ENCODE measurements around the gene DEDD. TPM values are rescaled to one million over a fixed set of nuclear protein-coding genes. Genes with fewer than 3 reads are reported as not detected.

Gene DEDD
- total RNA-seq, 1 experiment from 2014 or later: 39.2 TPM

GRCh38 chr1:161114556-161114955 is 17.9 kb downstream of the DEDD start:
- H3K9me3 Mint-ChIP-seq: no peaks in the 10 kb centered on the region
- no peak overlapping the region; the same call in 1 of the 2 replicates for H3K27ac Mint-ChIP-seq
- ChIA-PET CTCF (interaction anchor here (0.6 kb wide), 1 partner anchor 29 kb away, joined by 3 read pairs; no protein-coding TSS in a partner anchor), POLR2A (no interaction called here)
- H3K36me3 Mint-ChIP-seq: peaks cover 3% of the 10 kb centered on the region; the same call in 1 of the 2 replicates
- TF ChIP-seq ESRRA (CRISPR knock-in tag; IDR thresholded peaks at IDR 0.05; ENCODE audit: borderline replicate concordance): no peak
- TF ChIP-seq ZBTB21 (CRISPR knock-in tag; IDR thresholded peaks at IDR 0.05; ENCODE audit: borderline replicate concordance): no peak
- TF ChIP-seq, protein P1, sequence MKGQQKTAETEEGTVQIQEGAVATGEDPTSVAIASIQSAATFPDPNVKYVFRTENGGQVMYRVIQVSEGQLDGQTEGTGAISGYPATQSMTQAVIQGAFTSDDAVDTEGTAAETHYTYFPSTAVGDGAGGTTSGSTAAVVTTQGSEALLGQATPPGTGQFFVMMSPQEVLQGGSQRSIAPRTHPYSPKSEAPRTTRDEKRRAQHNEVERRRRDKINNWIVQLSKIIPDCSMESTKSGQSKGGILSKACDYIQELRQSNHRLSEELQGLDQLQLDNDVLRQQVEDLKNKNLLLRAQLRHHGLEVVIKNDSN (CRISPR knock-in tag; IDR thresholded peaks at IDR 0.05): no peak
- no peak for TF ChIP-seq NFATC4 (CRISPR knock-in tag; IDR thresholded peaks at IDR 0.05)
- TF ChIP-seq, protein P2, sequence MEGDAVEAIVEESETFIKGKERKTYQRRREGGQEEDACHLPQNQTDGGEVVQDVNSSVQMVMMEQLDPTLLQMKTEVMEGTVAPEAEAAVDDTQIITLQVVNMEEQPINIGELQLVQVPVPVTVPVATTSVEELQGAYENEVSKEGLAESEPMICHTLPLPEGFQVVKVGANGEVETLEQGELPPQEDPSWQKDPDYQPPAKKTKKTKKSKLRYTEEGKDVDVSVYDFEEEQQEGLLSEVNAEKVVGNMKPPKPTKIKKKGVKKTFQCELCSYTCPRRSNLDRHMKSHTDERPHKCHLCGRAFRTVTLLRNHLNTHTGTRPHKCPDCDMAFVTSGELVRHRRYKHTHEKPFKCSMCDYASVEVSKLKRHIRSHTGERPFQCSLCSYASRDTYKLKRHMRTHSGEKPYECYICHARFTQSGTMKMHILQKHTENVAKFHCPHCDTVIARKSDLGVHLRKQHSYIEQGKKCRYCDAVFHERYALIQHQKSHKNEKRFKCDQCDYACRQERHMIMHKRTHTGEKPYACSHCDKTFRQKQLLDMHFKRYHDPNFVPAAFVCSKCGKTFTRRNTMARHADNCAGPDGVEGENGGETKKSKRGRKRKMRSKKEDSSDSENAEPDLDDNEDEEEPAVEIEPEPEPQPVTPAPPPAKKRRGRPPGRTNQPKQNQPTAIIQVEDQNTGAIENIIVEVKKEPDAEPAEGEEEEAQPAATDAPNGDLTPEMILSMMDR (IDR thresholded peaks at IDR 0.05): no peak
- no peak for TF ChIP-seq JAZF1 (CRISPR knock-in tag; IDR thresholded peaks at IDR 0.05)
- TF ChIP-seq KAT7 (CRISPR knock-in tag; IDR thresholded peaks at IDR 0.05; ENCODE audit: borderline replicate concordance): no peak
- DNase-seq (ENCODE audit: low spot score) (no peak), ATAC-seq (no peak)
- H3K4me1 Mint-ChIP-seq: peaks cover 24% of the 10 kb centered on the region
- no peak overlapping the region for H3K4me3 Mint-ChIP-seq
- H3K27me3 Mint-ChIP-seq (ENCODE audit: low read depth): no peaks in the 10 kb centered on the region

- peaks cover 3% of the 10 kb centered on the region; the same call in 1 of the 2 replicates for H3K36me3 Mint-ChIP-seq
- H3K27me3 Mint-ChIP-seq (ENCODE audit: low read depth): no peaks in the 10 kb centered on the region
- DNase-seq (ENCODE audit: low spot score): no peak
- H3K9me3 Mint-ChIP-seq: no peaks in the 10 kb centered on the region
- H3K27ac Mint-ChIP-seq: no peak overlapping the region
- no peak overlapping the region for H3K4me3 Mint-ChIP-seq
- POLR2A ChIA-PET: no interaction called here
- TF ChIP-seq FOXK1 (CRISPR knock-in tag; IDR thresholded peaks at IDR 0.05) (no peak), ZBTB21 (CRISPR knock-in tag; IDR thresholded peaks at IDR 0.05; ENCODE audit: borderline replicate concordance) (no peak), CREM (CRISPR knock-in tag; IDR thresholded peaks at IDR 0.05) (no peak), CREB1 (CRISPR knock-in tag; IDR thresholded peaks at IDR 0.05) (no peak), GABPB1 (CRISPR knock-in tag; IDR thresholded peaks at IDR 0.05) (no peak), TP53 (CRISPR knock-in tag; IDR thresholded peaks at IDR 0.05) (no peak)
- TF ChIP-seq, protein P1 (CRISPR knock-in tag; IDR thresholded peaks at IDR 0.05): no peak
- TF ChIP-seq, protein P3, sequence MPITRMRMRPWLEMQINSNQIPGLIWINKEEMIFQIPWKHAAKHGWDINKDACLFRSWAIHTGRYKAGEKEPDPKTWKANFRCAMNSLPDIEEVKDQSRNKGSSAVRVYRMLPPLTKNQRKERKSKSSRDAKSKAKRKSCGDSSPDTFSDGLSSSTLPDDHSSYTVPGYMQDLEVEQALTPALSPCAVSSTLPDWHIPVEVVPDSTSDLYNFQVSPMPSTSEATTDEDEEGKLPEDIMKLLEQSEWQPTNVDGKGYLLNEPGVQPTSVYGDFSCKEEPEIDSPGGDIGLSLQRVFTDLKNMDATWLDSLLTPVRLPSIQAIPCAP (CRISPR knock-in tag; IDR thresholded peaks at IDR 0.05): no peak
- CTCF ChIA-PET: interaction anchor here (0.6 kb wide), 1 partner anchor 29 kb away, joined by 3 read pairs; no protein-coding TSS in a partner anchor
- H3K4me1 Mint-ChIP-seq: peaks cover 18% of the 10 kb centered on the region
- no peak for ATAC-seq
Measured at GRCh38 chr1:161113915-161114314, 18.6 kb downstream of the DEDD start.

DNA sequence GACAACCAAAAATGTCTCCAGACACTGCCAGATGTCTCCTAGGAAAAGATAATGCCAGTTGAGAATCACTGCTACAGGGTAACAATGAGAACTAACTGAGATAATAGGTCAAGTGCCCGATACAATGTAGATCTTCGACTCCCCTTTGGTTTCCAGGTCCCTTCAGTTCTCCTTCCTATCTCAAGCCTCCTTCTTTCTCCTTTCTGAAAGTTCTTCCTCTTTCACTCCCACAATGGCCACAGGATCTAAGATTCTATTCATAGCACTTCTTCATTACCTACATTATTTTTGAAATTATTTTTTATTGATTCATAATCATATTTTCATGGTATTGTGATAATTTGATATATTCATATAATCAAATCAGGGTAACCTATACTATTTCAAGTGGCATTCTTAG is 20.9 kb downstream of the DEDD start:
- Mint-ChIP-seq H3K4me3 (no peak overlapping the region), H3K27ac (no peak overlapping the region), H3K4me1 (peaks cover 7% of the 10 kb centered on the region), H3K36me3 (peaks cover 3% of the 10 kb centered on the region; the same call in 1 of the 2 replicates), H3K9me3 (no peaks in the 10 kb centered on the region), H3K27me3 (ENCODE audit: low read depth) (no peaks in the 10 kb centered on the region)
- ATAC-seq (no peak), DNase-seq (ENCODE audit: low spot score) (no peak)
- ChIA-PET POLR2A (no interaction called here), CTCF (interaction anchor here (0.6 kb wide), 1 partner anchor 28 kb away, joined by 4 read pairs; no protein-coding TSS in a partner anchor)
- TF ChIP-seq ZNF263 (CRISPR knock-in tag; IDR thresholded peaks at IDR 0.05; ENCODE audit: low read depth) (no peak), TEAD4 (CRISPR knock-in tag; IDR thresholded peaks at IDR 0.05) (no peak), ZNF396 (CRISPR knock-in tag; IDR thresholded peaks at IDR 0.05; ENCODE audit: borderline replicate concordance) (no peak), JUN (CRISPR knock-in tag; IDR thresholded peaks at IDR 0.05) (no peak), ZBTB43 (CRISPR knock-in tag; IDR thresholded peaks at IDR 0.05) (no peak), CREB1 (CRISPR knock-in tag; IDR thresholded peaks at IDR 0.05) (no peak), ZNF317 (CRISPR knock-in tag; IDR thresholded peaks at IDR 0.05; ENCODE audit: borderline replicate concordance, low read depth) (no peak), RELA (CRISPR knock-in tag; IDR thresholded peaks at IDR 0.05; ENCODE audit: borderline replicate concordance) (no peak)
- TF ChIP-seq, protein P4, sequence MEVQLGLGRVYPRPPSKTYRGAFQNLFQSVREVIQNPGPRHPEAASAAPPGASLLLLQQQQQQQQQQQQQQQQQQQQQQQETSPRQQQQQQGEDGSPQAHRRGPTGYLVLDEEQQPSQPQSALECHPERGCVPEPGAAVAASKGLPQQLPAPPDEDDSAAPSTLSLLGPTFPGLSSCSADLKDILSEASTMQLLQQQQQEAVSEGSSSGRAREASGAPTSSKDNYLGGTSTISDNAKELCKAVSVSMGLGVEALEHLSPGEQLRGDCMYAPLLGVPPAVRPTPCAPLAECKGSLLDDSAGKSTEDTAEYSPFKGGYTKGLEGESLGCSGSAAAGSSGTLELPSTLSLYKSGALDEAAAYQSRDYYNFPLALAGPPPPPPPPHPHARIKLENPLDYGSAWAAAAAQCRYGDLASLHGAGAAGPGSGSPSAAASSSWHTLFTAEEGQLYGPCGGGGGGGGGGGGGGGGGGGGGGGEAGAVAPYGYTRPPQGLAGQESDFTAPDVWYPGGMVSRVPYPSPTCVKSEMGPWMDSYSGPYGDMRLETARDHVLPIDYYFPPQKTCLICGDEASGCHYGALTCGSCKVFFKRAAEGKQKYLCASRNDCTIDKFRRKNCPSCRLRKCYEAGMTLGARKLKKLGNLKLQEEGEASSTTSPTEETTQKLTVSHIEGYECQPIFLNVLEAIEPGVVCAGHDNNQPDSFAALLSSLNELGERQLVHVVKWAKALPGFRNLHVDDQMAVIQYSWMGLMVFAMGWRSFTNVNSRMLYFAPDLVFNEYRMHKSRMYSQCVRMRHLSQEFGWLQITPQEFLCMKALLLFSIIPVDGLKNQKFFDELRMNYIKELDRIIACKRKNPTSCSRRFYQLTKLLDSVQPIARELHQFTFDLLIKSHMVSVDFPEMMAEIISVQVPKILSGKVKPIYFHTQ (CRISPR knock-in tag; IDR thresholded peaks at IDR 0.05): no peak

All from WTC11 (cell line).